ENCODE results near the gene ELL. TPM values are rescaled to one million over a fixed set of nuclear protein-coding genes. Genes with fewer than 3 reads are reported as not detected.

Gene ELL
- total RNA-seq, 1 donor from 2014 or later: 11.0 TPM

DNA sequence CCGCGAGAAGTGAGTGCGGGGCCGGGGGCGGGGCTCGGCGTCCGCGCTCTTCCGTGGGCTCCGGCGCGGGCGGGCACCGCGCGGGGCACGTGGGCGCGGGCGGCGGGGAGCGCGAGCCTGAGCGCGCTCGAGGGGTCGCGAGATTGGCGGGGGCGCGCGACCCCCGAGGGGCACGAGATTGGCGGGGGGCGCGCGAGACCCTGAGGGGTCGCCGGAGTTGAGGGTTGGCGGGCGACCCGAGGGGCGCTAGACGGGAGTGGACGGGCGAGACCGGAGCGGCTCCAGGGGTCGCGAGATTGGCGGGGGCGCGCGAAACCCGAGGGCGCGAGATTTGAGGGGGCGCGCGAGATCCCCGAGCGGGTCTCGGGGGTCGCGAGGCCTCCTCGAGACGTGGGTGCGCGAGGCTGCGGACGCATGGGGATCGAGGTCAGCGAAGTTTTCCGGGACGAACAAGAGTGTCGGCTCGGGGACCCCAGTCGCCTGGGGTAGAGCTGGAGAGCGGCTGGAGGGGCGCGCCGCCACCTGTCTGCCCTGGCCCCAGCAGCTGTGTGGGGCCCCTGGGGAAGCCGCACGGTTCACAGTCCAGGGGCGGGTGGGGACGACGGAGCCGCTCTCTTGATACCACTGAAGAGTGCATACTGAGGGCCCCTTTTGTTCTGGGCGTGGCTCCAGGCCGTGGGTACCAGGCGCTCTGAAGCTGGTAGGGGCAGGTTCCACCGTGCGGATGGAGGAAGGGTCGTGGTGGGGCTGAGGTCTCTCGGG lies 102.0 kb downstream of the ELL start:
- Mint-ChIP-seq H3K4me1 (ENCODE audit: unreplicated experiment) (peaks cover 17% of the 10 kb centered on the region), H3K36me3 (ENCODE audit: low read depth, unreplicated experiment) (no peaks in the 10 kb centered on the region), H3K27ac (ENCODE audit: unreplicated experiment) (peak overlapping the region; percentile 72), H3K9me3 (ENCODE audit: unreplicated experiment) (no peaks in the 10 kb centered on the region), H3K27me3 (ENCODE audit: unreplicated experiment) (peaks cover 32% of the 10 kb centered on the region), H3K4me3 (ENCODE audit: unreplicated experiment) (peak overlapping the region; percentile 90)
- TF ChIP-seq, protein P1, sequence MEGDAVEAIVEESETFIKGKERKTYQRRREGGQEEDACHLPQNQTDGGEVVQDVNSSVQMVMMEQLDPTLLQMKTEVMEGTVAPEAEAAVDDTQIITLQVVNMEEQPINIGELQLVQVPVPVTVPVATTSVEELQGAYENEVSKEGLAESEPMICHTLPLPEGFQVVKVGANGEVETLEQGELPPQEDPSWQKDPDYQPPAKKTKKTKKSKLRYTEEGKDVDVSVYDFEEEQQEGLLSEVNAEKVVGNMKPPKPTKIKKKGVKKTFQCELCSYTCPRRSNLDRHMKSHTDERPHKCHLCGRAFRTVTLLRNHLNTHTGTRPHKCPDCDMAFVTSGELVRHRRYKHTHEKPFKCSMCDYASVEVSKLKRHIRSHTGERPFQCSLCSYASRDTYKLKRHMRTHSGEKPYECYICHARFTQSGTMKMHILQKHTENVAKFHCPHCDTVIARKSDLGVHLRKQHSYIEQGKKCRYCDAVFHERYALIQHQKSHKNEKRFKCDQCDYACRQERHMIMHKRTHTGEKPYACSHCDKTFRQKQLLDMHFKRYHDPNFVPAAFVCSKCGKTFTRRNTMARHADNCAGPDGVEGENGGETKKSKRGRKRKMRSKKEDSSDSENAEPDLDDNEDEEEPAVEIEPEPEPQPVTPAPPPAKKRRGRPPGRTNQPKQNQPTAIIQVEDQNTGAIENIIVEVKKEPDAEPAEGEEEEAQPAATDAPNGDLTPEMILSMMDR (IDR thresholded peaks at IDR 0.05; ENCODE audit: unreplicated experiment): no peak
- no peak for DNase-seq (ENCODE audit: low spot score)

DNA sequence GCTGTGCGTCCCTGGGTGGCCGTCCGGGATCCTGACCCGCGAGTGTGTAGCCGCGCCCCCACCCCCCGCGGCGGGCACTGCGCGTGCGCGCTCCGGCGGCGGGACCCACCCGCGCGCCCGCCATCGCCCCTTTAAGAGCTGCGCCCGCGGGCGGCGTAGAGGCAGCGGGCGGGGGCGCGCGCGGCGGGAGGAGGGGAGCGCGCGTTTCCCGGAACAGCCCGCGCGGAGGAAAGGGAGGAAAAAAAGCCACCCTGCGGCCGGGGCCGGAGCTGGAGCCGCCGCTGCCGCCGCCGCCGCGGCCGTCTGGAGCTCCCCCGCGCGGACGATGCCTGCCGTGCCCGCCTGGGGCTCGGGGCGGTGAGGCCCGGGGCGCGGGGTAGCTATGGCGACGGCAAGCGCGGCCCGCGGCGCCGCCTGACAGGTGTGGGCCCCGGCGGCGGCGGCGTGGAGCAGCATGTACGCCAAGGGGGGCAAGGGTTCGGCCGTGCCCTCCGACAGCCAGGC lies 102.6 kb downstream of the ELL start, which contains the start of gene SSBP4:
SSBP4 (plus strand) TSS at position 204 of the 504 bp plus-strand sequence; CDS start at position 455, 251 bp downstream.
- TF ChIP-seq, protein P1 (IDR thresholded peaks at IDR 0.05; ENCODE audit: unreplicated experiment): peak; percentile 23
- Mint-ChIP-seq H3K9me3 (ENCODE audit: unreplicated experiment) (no peaks in the 10 kb centered on the region), H3K27me3 (ENCODE audit: unreplicated experiment) (peaks cover 32% of the 10 kb centered on the region), H3K4me3 (ENCODE audit: unreplicated experiment) (peak within 1 kb of the TSS; percentile 90), H3K27ac (ENCODE audit: unreplicated experiment) (peak within 1 kb of the TSS; percentile 57), H3K36me3 (ENCODE audit: low read depth, unreplicated experiment) (no peaks in the 10 kb centered on the region), H3K4me1 (ENCODE audit: unreplicated experiment) (peaks cover 17% of the 10 kb centered on the region)
- peak; percentile 84 for DNase-seq (ENCODE audit: low spot score)

DNA sequence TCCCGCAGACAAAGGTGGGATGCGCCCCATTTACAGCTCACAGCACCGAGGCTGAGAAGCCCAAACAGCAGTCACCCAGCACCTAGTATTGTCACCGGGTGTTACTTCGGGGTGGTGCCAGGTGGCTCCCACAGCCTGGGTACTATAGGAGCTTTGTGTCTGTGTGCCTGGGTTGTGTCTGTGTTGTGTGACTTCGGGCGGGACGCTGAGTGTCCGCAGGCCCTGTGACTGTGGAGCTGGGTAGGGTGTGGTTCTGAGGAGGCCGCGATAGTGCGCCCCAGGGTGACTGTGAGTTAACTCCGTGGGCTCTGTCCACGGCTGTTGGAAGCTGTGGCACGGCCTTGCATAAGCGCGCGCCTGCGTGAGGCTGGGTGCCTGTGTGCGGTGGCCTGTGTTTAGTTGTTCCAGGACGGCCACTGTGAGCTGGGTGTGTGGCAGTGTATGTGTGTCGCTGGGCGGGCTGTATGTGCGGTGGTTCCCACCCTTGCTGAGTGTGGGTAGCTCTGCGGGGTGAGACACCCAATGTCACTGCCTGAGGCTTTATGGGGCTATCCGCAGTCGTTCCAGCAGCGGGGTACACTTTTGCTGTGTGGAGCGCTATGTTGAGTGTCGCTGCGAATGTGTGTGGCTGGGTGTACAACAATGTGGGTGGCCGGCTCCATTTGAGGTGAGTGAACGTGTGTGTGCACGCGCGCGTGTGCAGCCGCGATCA lies 103.2 kb downstream of the ELL start:
- H3K36me3 Mint-ChIP-seq (ENCODE audit: low read depth, unreplicated experiment): no peaks in the 10 kb centered on the region
- no peaks in the 10 kb centered on the region for H3K9me3 Mint-ChIP-seq (ENCODE audit: unreplicated experiment)
- H3K27ac Mint-ChIP-seq (ENCODE audit: unreplicated experiment): peak overlapping the region; percentile 57
- TF ChIP-seq, protein P1 (IDR thresholded peaks at IDR 0.05; ENCODE audit: unreplicated experiment): no peak
- peaks cover 29% of the 10 kb centered on the region for H3K27me3 Mint-ChIP-seq (ENCODE audit: unreplicated experiment)
- peak overlapping the region; percentile 83 for H3K4me3 Mint-ChIP-seq (ENCODE audit: unreplicated experiment)
- no peak for DNase-seq (ENCODE audit: low spot score)
- H3K4me1 Mint-ChIP-seq (ENCODE audit: unreplicated experiment): peaks cover 14% of the 10 kb centered on the region

DNA sequence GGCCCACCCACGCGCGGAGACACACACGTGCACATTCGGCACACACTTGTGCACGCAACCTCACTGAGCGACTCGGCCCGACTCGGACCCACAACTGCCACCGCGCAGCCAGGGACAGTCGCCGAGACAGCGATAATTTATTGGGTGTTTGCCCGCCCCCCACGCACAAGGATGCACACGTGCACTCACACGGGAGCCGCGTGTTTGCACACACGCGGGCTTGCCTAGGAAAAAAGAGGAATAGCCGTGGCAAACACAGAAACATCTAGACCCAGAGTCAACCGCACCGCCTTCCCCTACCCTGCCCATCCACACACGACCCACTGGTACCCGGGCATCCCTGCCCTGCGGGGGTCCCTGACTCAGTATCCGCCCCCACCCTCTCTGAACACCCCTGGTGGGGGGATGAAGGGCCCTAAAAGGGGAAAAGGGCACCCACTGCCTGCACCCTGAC lies 103.8 kb downstream of the ELL start:
- H3K27ac Mint-ChIP-seq (ENCODE audit: unreplicated experiment): peak overlapping the region; percentile 61
- peaks cover 29% of the 10 kb centered on the region for H3K27me3 Mint-ChIP-seq (ENCODE audit: unreplicated experiment)
- DNase-seq (ENCODE audit: low spot score): no peak
- H3K4me3 Mint-ChIP-seq (ENCODE audit: unreplicated experiment): peak overlapping the region; percentile 83
- H3K9me3 Mint-ChIP-seq (ENCODE audit: unreplicated experiment): no peaks in the 10 kb centered on the region
- H3K36me3 Mint-ChIP-seq (ENCODE audit: low read depth, unreplicated experiment): no peaks in the 10 kb centered on the region
- peaks cover 14% of the 10 kb centered on the region for H3K4me1 Mint-ChIP-seq (ENCODE audit: unreplicated experiment)
- TF ChIP-seq, protein P1 (IDR thresholded peaks at IDR 0.05; ENCODE audit: unreplicated experiment): no peak
